H1 (cell line): ENCODE results near the gene FOXB1. TPM values are rescaled to one million over a fixed set of nuclear protein-coding genes. Genes with fewer than 3 reads are reported as not detected.

ENCODE experiments used
- ASH2L ChIP-seq: fragments of 200-600, 300-600 bp; sonication (generic); IDR thresholded peaks from one replicate; pipeline ENCODE4 v1.7.1; 2017; ENCODE audit warnings: low read length
- CHD7 ChIP-seq: fragments of 300-600 bp; sonication (generic); IDR thresholded peaks from 2 replicates; pipeline ENCODE4 v1.7.1; 2012; ENCODE audit warnings: low read length, moderate library complexity, mild to moderate bottlenecking, inconsistent platforms; ENCODE audit not compliant: insufficient replicate concordance
- FOSL1 ChIP-seq: IDR thresholded peaks from 2 replicates; pipeline ENCODE4 v1.6.1; 2011; ENCODE audit warnings: mild to moderate bottlenecking, low read depth, low read length, moderate library complexity; ENCODE audit not compliant: insufficient read depth
- KDM4A ChIP-seq: IDR thresholded peaks from one replicate; pipeline ENCODE4 v1.7.1; 2012; ENCODE audit warnings: low read depth, mild to moderate bottlenecking, moderate library complexity, low read length, inconsistent platforms; ENCODE audit not compliant: severe bottlenecking
- SUZ12 ChIP-seq: fragments of 200-600 bp; sonication (generic); IDR thresholded peaks from 2 replicates; pipeline ENCODE4 v1.6.1; 2012; ENCODE audit warnings: mild to moderate bottlenecking, inconsistent platforms, low read length, moderate library complexity, mixed read lengths
- polyA plus RNA-seq, 7 experiments: library from polyadenylated mRNA; depleted of rRNA in 3 of 7; stranded (reverse) in 5 of 7; unstranded in 2 of 7; fragments of >200 nt in 5 of 7; fragments of 200-250 nt in 2 of 7; gene quantifications; 1 replicate in 5 of 7; 2 replicates in 1 of 7; 4 replicates in 1 of 7; pipeline versions ENCODE4 v1.2.1 to v1.2.3, GENCODE V29; 2011 to 2013; ENCODE audit warnings: missing spikeins in 2 of 7, mixed read lengths in 2 of 7
- total RNA-seq: library from RNA; stranded (reverse); fragmentation: NEBNext Ultra II Directional; extraction: Animal tissue kit (Norgen Biotek cat#: 25700); gene quantifications from 2 replicates; pipeline ENCODE4 v1.2.1, GENCODE V29; 2021

The FOXB1 gene
- total and polyA plus RNA-seq, 2 of the 8 experiments (the other 6 are each of a cell fraction or from before 2014, with no cell fraction given), result 0.92 to 1.5 TPM

- no peak for TF ChIP-seq KDM4A
- no peak for TF ChIP-seq CHD7
- no peak for TF ChIP-seq FOSL1
- no peak for TF ChIP-seq SUZ12
- TF ChIP-seq ASH2L, result no peak
Observed at GRCh38 chr15:60052796-60053195, 48.7 kb downstream of the FOXB1 start (continued).
